Uterus (tissue), 4 donors: ENCODE measurements around the gene KDM4C. TPM values are rescaled to one million over a fixed set of nuclear protein-coding genes. Genes with fewer than 3 reads are reported as not detected.
"Not testable (repeated sequence)": the region's sequence is repeated elsewhere in the genome, so short reads cannot be mapped to it uniquely, and the experiment has no call there.

ENCODE experiments used
- DNase-seq, 2 donors: peaks; one replicate each; pipeline ENCODE4 v3.0.0-alpha.2; 2019 to 2020
- H3K27ac ChIP-seq, 2 donors: fragments of 200-600 bp; sonication (generic); 1 replicate in 1 of 2; 2 replicates in 1 of 2; pipeline ENCODE4 v1.5.1; 2016 to 2018
- H3K27me3 ChIP-seq, 2 donors: fragments of 200-600 bp; sonication (generic); one replicate each; pipeline ENCODE4 v1.5.1; 2018 to 2019; ENCODE audit warnings: control low read depth in 1 of 2
- H3K36me3 ChIP-seq, 2 donors: fragments of 200-600 bp; sonication (generic); one replicate each; pipeline ENCODE4 v1.5.1; 2019; ENCODE audit warnings: control low read depth in 1 of 2
- H3K4me1 ChIP-seq, 2 donors: fragments of 200-600 bp; sonication (generic); one replicate each; pipeline ENCODE4 v1.5.1; 2018 to 2019; ENCODE audit warnings: control low read depth in 1 of 2
- H3K4me3 ChIP-seq, 2 donors: fragments of 200-600 bp; sonication (generic); 1 replicate in 1 of 2; 2 replicates in 1 of 2; pipeline ENCODE4 v1.5.1; 2018 to 2019; ENCODE audit warnings: mild to moderate bottlenecking in 1 of 2
- H3K9me3 ChIP-seq, 2 donors: fragments of 200-600 bp; sonication (generic); one replicate each; pipeline ENCODE4 v1.5.1; 2019; ENCODE audit warnings: control low read depth in 1 of 2
- POLR2A ChIP-seq, 2 donors: fragments of 450-650 bp; IDR thresholded peaks; one replicate each; pipeline ENCODE4 v1.6.1; 2016; ENCODE audit warnings: antibody characterized with exemption in 2 of 2, mild to moderate bottlenecking in 1 of 2, moderate library complexity in 1 of 2
- intact Hi-C: fragments of 100-400 bp; cut with DNase I; formaldehyde crosslinking; loops from one replicate; pipeline ENCODE4 v1.15.1; 2023; ENCODE audit warnings: low total_unique reads
- total RNA-seq, 4 donors: library from RNA; depleted of rRNA in 3 of 4; stranded (reverse); fragments of >200 nt in 3 of 4; gene quantifications; one replicate each; pipeline versions ENCODE4 v1.1.0 to v1.2.4, GENCODE V29; 2014 to 2023
- TF ChIP-seq, protein P1 (sequence below), 4 experiments: fragments of 200-600 bp in 2 of 4; fragments of 450-650 bp in 2 of 4; sonication (generic) in 2 of 4; IDR thresholded peaks; one replicate each; pipeline ENCODE4 v1.5.1; 2016 to 2019; ENCODE audit warnings: antibody characterized with exemption in 4 of 4, mild to moderate bottlenecking in 2 of 4, moderate library complexity in 1 of 4
- donor health status: DM: yes; HTN: yes; CAD: no.

Gene KDM4C
- total RNA-seq, 4 donors from 2014 or later, result 29.1 to 61.4 (median 45.5) TPM

- intact Hi-C loops, result no loop called here
- no peaks in the 10 kb centered on the region for H3K36me3 ChIP-seq
- H3K4me1 ChIP-seq, result no peaks in the 10 kb centered on the region
- H3K4me3 ChIP-seq, result no peak overlapping the region
- H3K27ac ChIP-seq, result no peak overlapping the region
- TF ChIP-seq, protein P1, sequence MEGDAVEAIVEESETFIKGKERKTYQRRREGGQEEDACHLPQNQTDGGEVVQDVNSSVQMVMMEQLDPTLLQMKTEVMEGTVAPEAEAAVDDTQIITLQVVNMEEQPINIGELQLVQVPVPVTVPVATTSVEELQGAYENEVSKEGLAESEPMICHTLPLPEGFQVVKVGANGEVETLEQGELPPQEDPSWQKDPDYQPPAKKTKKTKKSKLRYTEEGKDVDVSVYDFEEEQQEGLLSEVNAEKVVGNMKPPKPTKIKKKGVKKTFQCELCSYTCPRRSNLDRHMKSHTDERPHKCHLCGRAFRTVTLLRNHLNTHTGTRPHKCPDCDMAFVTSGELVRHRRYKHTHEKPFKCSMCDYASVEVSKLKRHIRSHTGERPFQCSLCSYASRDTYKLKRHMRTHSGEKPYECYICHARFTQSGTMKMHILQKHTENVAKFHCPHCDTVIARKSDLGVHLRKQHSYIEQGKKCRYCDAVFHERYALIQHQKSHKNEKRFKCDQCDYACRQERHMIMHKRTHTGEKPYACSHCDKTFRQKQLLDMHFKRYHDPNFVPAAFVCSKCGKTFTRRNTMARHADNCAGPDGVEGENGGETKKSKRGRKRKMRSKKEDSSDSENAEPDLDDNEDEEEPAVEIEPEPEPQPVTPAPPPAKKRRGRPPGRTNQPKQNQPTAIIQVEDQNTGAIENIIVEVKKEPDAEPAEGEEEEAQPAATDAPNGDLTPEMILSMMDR (IDR thresholded peaks at IDR 0.05), result no peak
- TF ChIP-seq POLR2A (IDR thresholded peaks at IDR 0.05), result no peak
- no peak for DNase-seq
- H3K9me3 ChIP-seq, result no peaks in the 10 kb centered on the region
- no peaks in the 10 kb centered on the region for H3K27me3 ChIP-seq
These were observed 188.9 kb downstream of the KDM4C start for GRCh38 chr9:6946583-6947166.

GRCh38 chr9:6948921-6949320 lies 191.1 kb downstream of the KDM4C start:
- H3K4me1 ChIP-seq, H3K4me3 ChIP-seq, H3K9me3 ChIP-seq, H3K27me3 ChIP-seq, intact Hi-C loops, H3K36me3 ChIP-seq, H3K27ac ChIP-seq, DNase-seq: not testable (repeated sequence)

DNA sequence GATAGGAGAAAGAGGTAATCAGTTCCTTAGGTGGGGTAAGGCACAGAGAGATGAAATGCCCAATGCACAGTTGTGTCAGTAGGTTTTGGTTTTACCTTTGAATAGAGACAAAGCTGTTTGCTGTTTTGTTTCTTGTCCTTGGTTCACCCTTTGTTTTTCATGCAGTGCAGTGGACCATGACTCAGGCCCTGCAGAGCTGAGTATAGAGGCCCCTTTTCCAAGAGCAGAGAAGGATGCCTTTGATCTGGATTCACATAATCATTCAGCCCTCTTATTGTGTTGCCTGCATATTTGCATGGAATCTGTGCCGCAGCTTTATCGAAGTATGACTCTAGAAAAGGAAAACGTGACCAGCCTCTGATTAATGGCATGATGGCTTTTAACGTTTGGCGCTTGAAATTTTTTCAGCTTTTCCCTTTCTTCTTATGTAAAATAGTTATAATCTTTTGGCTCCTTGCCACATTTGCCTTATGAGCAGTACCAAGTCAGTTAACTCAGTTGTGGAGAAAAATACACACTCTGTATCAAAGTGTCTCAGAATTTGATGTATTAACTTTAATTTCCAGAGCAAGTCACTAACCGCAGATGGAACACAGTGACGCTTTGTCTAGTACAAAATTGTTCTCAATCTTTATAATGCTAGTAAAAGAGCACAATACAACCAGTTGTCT lies 197.6 kb downstream of the KDM4C start:
- no peak overlapping the region for H3K4me3 ChIP-seq
- H3K36me3 ChIP-seq, result no peaks in the 10 kb centered on the region
- H3K27ac ChIP-seq, result no peak overlapping the region
- intact Hi-C loops, result no loop called here
- no peaks in the 10 kb centered on the region for H3K9me3 ChIP-seq
- DNase-seq, result no peak
- no peaks in the 10 kb centered on the region for H3K27me3 ChIP-seq
- no peaks in the 10 kb centered on the region for H3K4me1 ChIP-seq
- TF ChIP-seq, protein P1 (IDR thresholded peaks at IDR 0.05), result no peak
- TF ChIP-seq POLR2A (IDR thresholded peaks at IDR 0.05), result no peak

DNA sequence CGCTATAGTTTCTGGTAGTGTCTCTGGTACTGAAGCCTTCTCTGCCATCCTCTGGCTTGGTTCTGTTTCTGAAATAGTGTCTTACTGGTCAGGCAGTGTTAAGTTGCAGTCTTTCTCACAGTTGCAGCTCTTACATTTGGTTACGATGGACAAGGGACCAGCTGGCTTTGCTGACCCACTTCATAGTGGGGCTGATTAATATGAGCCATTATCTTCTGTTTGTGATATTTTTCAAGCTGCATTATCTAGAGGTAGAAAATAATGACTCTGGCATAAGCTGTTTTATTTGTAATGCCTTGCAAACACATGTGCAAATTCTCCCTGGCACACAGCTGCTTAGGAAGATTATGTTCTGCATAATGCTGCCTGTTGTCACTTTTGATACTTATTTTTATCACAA lies 199.1 kb downstream of the KDM4C start:
- no peaks in the 10 kb centered on the region for H3K9me3 ChIP-seq
- DNase-seq, result no peak
- no peak for TF ChIP-seq POLR2A (IDR thresholded peaks at IDR 0.05)
- TF ChIP-seq, protein P1 (IDR thresholded peaks at IDR 0.05), result no peak
- intact Hi-C loops, result no loop called here
- H3K36me3 ChIP-seq, result no peaks in the 10 kb centered on the region
- no peak overlapping the region for H3K27ac ChIP-seq
- no peaks in the 10 kb centered on the region for H3K4me1 ChIP-seq
- H3K27me3 ChIP-seq, result no peaks in the 10 kb centered on the region
- no peak overlapping the region for H3K4me3 ChIP-seq

GRCh38 chr9:6959270-6960000 lies 201.7 kb downstream of the KDM4C start:
- no peaks in the 10 kb centered on the region for H3K4me1 ChIP-seq
- H3K9me3 ChIP-seq, result no peaks in the 10 kb centered on the region
- H3K36me3 ChIP-seq, result no peaks in the 10 kb centered on the region
- no peak for DNase-seq
- intact Hi-C loops, result no loop called here
- no peaks in the 10 kb centered on the region for H3K27me3 ChIP-seq
- TF ChIP-seq POLR2A (IDR thresholded peaks at IDR 0.05), result no peak
- TF ChIP-seq, protein P1 (IDR thresholded peaks at IDR 0.05), result no peak
- H3K4me3 ChIP-seq, result no peak overlapping the region
- no peak overlapping the region for H3K27ac ChIP-seq
